ENCODE data around the gene C3orf22.

The C3orf22 gene

GRCh38 chr3:126528800-126529541 is 29.8 kb downstream of the C3orf22 start:
- no peak for DNase-seq (ENCODE audit: low read depth in 1 of 2, low spot score in 1 of 2)

- DNase-seq (ENCODE audit: low read depth in 1 of 2, low spot score in 1 of 2): no peak
These were observed 30.3 kb downstream of the C3orf22 start for GRCh38 chr3:126528419-126528799.

GRCh38 chr3:126527455-126528211 is 31.1 kb downstream of the C3orf22 start:
- no peak for DNase-seq (ENCODE audit: low read depth in 1 of 2, low spot score in 1 of 2)

GRCh38 chr3:126527006-126527405 is 31.7 kb downstream of the C3orf22 start:
- DNase-seq (ENCODE audit: low read depth in 1 of 2, low spot score in 1 of 2): no peak

- DNase-seq (ENCODE audit: low read depth in 1 of 2, low spot score in 1 of 2): no peak
These were observed 32.1 kb downstream of the C3orf22 start for GRCh38 chr3:126526668-126527005.

GRCh38 chr3:126525853-126526667 is 32.7 kb downstream of the C3orf22 start:
- no peak for DNase-seq (ENCODE audit: low read depth in 1 of 2, low spot score in 1 of 2)

GRCh38 chr3:126525091-126525852 is 33.5 kb downstream of the C3orf22 start:
- no peak for DNase-seq (ENCODE audit: low read depth in 1 of 2, low spot score in 1 of 2)

GRCh38 chr3:126524429-126524988 is 34.2 kb downstream of the C3orf22 start:
- no peak for DNase-seq (ENCODE audit: low read depth in 1 of 2, low spot score in 1 of 2)

GRCh38 chr3:126523745-126524428 is 34.8 kb downstream of the C3orf22 start, which contains the start of gene CHST13:
Gene CHST13 (plus strand): TSS chr3:126524155. CDS start chr3:126524333, 178 bp downstream.
- DNase-seq (ENCODE audit: low read depth in 1 of 2, low spot score in 1 of 2): no peak

- peak in 1 of 2 donors; percentile 23 for DNase-seq (ENCODE audit: low read depth in 1 of 2, low spot score in 1 of 2)
These were observed 36.4 kb downstream of the C3orf22 start for GRCh38 chr3:126522363-126522788.

- no peak for DNase-seq (ENCODE audit: low read depth in 1 of 2, low spot score in 1 of 2)
These were observed 37.4 kb downstream of the C3orf22 start for GRCh38 chr3:126521122-126521891.

- DNase-seq (ENCODE audit: low read depth in 1 of 2, low spot score in 1 of 2): no peak
These were observed 39.0 kb downstream of the C3orf22 start for GRCh38 chr3:126519506-126520455.

- DNase-seq (ENCODE audit: low read depth in 1 of 2, low spot score in 1 of 2): no peak
These were observed 40.0 kb downstream of the C3orf22 start for GRCh38 chr3:126518779-126519177.

- no peak for DNase-seq (ENCODE audit: low read depth in 1 of 2, low spot score in 1 of 2)
These were observed 40.5 kb downstream of the C3orf22 start for GRCh38 chr3:126517986-126518778.

GRCh38 chr3:126517291-126517951 is 41.3 kb downstream of the C3orf22 start, which contains the start of gene UROC1:
Gene UROC1 (minus strand): TSS chr3:126517773. CDS start chr3:126517719, 54 bp downstream.
- DNase-seq (ENCODE audit: low read depth in 1 of 2, low spot score in 1 of 2): no peak

GRCh38 chr3:126516936-126517290 is 41.8 kb downstream of the C3orf22 start:
- DNase-seq (ENCODE audit: low read depth in 1 of 2, low spot score in 1 of 2): no peak
